Ovary (tissue), 3 donors: Measurements from ENCODE around the gene RB1.

Experiments used
- CTCF ChIP-seq, 3 donors: fragments of 450-650 bp in 2 of 3; fragments of 200-600 bp in 1 of 3; IDR thresholded peaks; one replicate each; pipeline versions ENCODE4 v1.5.1 to v1.8.0; 2016 to 2022; ENCODE audit warnings: antibody characterized with exemption in 3 of 3, mild to moderate bottlenecking in 1 of 3
- POLR2A ChIP-seq: fragments of 450-650 bp; IDR thresholded peaks from one replicate; pipeline ENCODE4 v1.6.1; 2017; ENCODE audit warnings: antibody characterized with exemption, mild to moderate bottlenecking, moderate library complexity
- donor health status: DM: no; HTN: no; CAD: no.

DNA sequence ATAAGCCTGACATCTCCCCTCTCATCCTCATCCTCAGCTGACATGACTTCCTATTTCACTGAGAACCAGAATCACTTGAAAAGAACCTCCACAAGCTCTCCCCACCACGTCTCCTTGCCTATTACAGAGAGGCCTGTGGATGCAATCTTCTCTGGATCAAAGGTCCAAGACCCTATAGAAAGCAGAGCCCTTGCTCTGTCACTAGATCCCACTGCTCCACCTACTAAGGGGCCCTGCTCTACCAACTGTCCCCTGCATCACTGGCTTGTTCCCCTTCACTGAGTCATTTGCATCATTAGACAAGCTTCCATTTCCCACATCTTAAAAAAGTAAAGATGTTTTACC, 188.5 kb downstream of the RB1 start:
- TF ChIP-seq CTCF (IDR thresholded peaks at IDR 0.05), result no peak
- no peak for TF ChIP-seq POLR2A
